KMS-11 (cell line): ENCODE data around the gene CSTF2.
"Not testable (repeated sequence)": the region's sequence is repeated elsewhere in the genome, so short reads cannot be mapped to it uniquely, and the experiment has no call there.

Experiments
- H2AFZ ChIP-seq: fragments of 200-600 bp; sonication (generic); 2 replicates; pipeline ENCODE4 v1.6.1; 2016; ENCODE audit warnings: antibody characterized with exemption, mixed run types, low read depth
- H3K27ac ChIP-seq: fragments of 200-600 bp; sonication (generic); 2 replicates; pipeline ENCODE4 v1.6.1; 2016; ENCODE audit warnings: mild to moderate bottlenecking, mixed run types
- H3K27me3 ChIP-seq: fragments of 200-600 bp; sonication (generic); 2 replicates; pipeline ENCODE4 v1.6.1; 2017; ENCODE audit warnings: mild to moderate bottlenecking, low read depth, mixed run types, moderate library complexity; ENCODE audit not compliant: insufficient read depth
- H3K36me3 ChIP-seq: fragments of 200-600 bp; sonication (generic); 2 replicates; pipeline ENCODE4 v1.6.1; 2017; ENCODE audit warnings: mild to moderate bottlenecking, mixed run types; ENCODE audit not compliant: insufficient read depth
- H3K4me1 ChIP-seq: fragments of 200-600 bp; sonication (generic); 2 replicates; pipeline ENCODE4 v1.6.1; 2016; ENCODE audit warnings: mild to moderate bottlenecking, low read depth, mixed run types; ENCODE audit not compliant: poor library complexity, severe bottlenecking
- H3K4me2 ChIP-seq: fragments of 200-600 bp; sonication (generic); 2 replicates; pipeline ENCODE4 v1.7.0; 2016; ENCODE audit warnings: mild to moderate bottlenecking, mixed run types
- H3K4me3 ChIP-seq: fragments of 200-600 bp; sonication (generic); IDR thresholded peaks from 2 replicates; pipeline ENCODE4 v1.6.1; 2017; ENCODE audit warnings: low read depth, low read length, mixed read lengths; ENCODE audit not compliant: insufficient read depth
- H3K79me2 ChIP-seq: fragments of 200-600 bp; sonication (generic); 2 replicates; pipeline ENCODE4 v1.6.1; 2016; ENCODE audit warnings: low read depth, mixed run types; ENCODE audit not compliant: insufficient read depth
- H3K9ac ChIP-seq: fragments of 200-600 bp; sonication (generic); 2 replicates; pipeline ENCODE4 v1.6.1; 2016; ENCODE audit warnings: mild to moderate bottlenecking, mixed run types
- H4K20me1 ChIP-seq: fragments of 200-600 bp; sonication (generic); 2 replicates; pipeline ENCODE4 v1.6.1; 2016; ENCODE audit warnings: mild to moderate bottlenecking, mixed run types; ENCODE audit not compliant: insufficient read depth
- TF ChIP-seq, protein P1 (sequence below): fragments of 200-600 bp; sonication (generic); conservative IDR thresholded peaks from 2 replicates; pipeline ENCODE4 v1.6.1; 2017; ENCODE audit warnings: low read depth, mild to moderate bottlenecking, antibody characterized with exemption, low read length, moderate library complexity, mixed read lengths

The CSTF2 gene, protein sequence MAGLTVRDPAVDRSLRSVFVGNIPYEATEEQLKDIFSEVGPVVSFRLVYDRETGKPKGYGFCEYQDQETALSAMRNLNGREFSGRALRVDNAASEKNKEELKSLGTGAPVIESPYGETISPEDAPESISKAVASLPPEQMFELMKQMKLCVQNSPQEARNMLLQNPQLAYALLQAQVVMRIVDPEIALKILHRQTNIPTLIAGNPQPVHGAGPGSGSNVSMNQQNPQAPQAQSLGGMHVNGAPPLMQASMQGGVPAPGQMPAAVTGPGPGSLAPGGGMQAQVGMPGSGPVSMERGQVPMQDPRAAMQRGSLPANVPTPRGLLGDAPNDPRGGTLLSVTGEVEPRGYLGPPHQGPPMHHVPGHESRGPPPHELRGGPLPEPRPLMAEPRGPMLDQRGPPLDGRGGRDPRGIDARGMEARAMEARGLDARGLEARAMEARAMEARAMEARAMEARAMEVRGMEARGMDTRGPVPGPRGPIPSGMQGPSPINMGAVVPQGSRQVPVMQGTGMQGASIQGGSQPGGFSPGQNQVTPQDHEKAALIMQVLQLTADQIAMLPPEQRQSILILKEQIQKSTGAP

DNA sequence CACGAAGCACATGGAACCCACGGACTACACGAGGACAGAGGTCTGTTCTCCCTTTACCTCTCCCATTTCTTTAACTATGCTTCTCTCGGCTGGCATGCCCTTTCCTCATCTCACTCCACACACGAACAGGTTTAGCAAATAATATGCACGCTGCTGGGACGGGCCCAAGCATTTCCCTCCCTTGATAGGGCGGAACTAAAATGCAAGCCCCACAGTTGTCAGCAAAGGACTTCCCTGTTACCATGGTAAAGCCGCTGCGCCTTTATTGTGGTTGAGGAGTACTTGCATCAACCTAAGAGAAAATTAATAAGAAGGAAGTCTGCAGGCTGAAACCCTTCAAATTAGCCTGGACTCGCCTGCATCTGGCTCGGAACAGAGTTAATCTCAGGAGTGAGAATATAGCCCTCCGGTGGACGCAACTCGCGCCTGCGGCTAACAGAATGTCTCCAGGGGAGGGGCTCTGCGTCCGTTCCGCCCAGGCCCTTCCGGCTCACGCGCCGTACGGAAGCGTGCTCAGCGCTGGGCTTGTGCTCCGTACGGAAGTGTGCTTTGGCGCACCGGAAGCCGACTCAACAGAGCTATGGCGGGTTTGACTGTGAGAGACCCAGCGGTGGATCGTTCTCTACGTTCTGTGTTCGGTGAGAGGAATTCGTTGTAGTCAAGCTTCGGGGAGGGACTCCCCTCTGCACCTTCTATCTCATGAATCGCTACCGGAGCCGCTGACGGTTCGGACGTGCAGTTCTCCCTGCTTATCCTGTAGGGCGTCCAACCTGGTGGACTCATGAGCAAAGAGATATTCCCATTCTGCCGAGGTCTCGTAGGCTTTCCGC is at the start of gene CSTF2:
Gene CSTF2, plus strand, starts transcription at position 555 of the 830 bp plus-strand sequence. Its CDS starts 26 bp downstream, at position 581.
- peak within 1 kb of the TSS; percentile 63 for H3K4me2 ChIP-seq

DNA sequence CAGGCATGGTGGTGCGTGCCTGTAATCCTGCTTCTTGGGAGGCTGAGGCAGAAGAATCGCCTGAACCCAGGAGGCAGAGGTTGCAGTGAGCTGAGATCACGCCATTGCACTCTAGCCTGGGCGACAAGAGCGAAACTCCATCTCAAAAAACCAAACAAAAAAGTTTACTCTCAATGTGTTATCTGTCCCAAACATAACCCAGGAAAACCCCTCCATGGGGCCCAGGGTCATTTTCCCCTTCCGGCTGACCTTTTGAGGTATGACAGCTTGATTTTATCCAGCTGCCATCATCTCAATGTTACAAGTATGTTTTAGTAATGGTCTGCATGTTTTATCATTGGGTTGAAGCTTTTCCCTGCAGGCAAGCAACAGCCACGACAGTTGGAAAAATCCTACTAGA is 23.8 kb upstream of the CSTF2 start:
- H3K27me3 ChIP-seq, H3K79me2 ChIP-seq, H3K4me2 ChIP-seq, H3K4me1 ChIP-seq, H3K36me3 ChIP-seq, H3K4me3 ChIP-seq, H3K27ac ChIP-seq, H4K20me1 ChIP-seq, H3K9ac ChIP-seq, H2AFZ ChIP-seq: not testable (repeated sequence)

More for the DNA sequence above, at the start of gene CSTF2:
- Histone ChIP-seq H3K27ac (peak within 1 kb of the TSS; percentile 70), H3K9ac (peak within 1 kb of the TSS; percentile 58), H3K36me3 (no peaks in the 10 kb centered on the region), H3K27me3 (no peaks in the 10 kb centered on the region), H2AFZ (peak within 1 kb of the TSS; percentile 74), H3K4me3 (no peak within 1 kb of the TSS), H4K20me1 (no peaks in the 10 kb centered on the region), H3K79me2 (peaks cover 5% of the 10 kb centered on the region; the same call in 1 of the 2 replicates), H3K4me1 (peaks cover 7% of the 10 kb centered on the region)
- TF ChIP-seq, protein P1, sequence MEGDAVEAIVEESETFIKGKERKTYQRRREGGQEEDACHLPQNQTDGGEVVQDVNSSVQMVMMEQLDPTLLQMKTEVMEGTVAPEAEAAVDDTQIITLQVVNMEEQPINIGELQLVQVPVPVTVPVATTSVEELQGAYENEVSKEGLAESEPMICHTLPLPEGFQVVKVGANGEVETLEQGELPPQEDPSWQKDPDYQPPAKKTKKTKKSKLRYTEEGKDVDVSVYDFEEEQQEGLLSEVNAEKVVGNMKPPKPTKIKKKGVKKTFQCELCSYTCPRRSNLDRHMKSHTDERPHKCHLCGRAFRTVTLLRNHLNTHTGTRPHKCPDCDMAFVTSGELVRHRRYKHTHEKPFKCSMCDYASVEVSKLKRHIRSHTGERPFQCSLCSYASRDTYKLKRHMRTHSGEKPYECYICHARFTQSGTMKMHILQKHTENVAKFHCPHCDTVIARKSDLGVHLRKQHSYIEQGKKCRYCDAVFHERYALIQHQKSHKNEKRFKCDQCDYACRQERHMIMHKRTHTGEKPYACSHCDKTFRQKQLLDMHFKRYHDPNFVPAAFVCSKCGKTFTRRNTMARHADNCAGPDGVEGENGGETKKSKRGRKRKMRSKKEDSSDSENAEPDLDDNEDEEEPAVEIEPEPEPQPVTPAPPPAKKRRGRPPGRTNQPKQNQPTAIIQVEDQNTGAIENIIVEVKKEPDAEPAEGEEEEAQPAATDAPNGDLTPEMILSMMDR, result no peak

DNA sequence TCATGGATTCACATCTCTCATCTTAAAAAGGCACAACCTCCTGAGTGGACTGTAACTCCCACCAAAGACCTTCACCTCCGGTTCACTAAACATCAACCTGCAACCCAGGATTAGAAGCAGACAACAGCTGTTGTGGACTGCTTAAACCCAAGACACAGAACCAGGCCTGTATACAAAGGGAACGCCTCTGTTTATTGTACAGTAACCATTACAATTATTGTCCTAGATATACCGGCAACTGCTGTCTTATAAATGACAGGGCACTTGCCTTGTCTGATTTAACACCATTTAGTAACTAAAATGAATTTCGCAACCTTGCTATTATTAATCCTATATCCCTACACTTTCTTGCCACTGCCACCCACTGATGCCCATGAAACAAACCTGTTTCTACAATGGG is 22.8 kb upstream of the CSTF2 start:
- no peak overlapping the region for H3K27ac ChIP-seq
- no peaks in the 10 kb centered on the region for H3K27me3 ChIP-seq
- no peak overlapping the region for H3K4me3 ChIP-seq
- H3K36me3 ChIP-seq, result no peaks in the 10 kb centered on the region
- H4K20me1 ChIP-seq, result no peaks in the 10 kb centered on the region
- H3K79me2 ChIP-seq, result no peaks in the 10 kb centered on the region
- no peak overlapping the region for H2AFZ ChIP-seq
- no peaks in the 10 kb centered on the region for H3K4me1 ChIP-seq
- TF ChIP-seq, protein P1, result no peak
- no peak overlapping the region for H3K9ac ChIP-seq
- H3K4me2 ChIP-seq, result no peak overlapping the region

DNA sequence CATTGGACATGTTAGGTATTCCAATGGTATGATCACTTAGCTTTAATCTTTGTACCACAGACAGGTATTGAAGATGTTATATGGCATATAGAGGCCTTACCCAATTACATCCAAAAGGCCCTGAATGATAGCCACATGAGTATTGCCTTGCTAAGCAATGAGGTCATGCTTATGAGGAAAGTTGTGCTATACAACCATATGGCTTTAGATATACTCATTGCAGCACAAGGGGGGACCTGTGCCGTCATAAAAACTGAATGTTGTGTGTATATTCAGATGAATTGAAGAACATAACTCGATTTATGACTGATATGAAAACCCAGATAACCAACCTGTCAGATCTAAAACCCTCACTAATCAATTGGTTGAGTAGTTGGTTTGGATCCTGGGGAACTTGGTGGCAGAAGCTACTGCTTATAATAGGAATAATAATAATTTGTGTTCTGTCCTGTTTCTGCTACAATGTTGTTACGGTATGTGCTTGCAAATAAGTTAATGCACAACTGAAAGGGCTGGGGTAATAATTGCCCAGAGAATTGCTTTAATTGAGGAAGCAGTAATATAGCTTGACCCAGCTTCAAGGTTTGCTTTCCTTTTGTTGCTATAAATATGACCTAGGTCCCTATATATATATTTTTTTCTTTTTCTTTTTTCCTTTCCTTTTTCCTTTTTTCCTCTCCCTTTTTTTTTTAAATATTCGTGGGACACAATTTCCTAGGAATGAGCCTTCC is 21.5 kb upstream of the CSTF2 start:
- TF ChIP-seq, protein P1, result no peak
- Histone ChIP-seq H3K9ac (no peak overlapping the region), H3K27ac (no peak overlapping the region), H2AFZ (no peak overlapping the region), H3K79me2 (no peaks in the 10 kb centered on the region), H3K4me3 (no peak overlapping the region), H3K4me2 (no peak overlapping the region), H3K36me3 (no peaks in the 10 kb centered on the region), H4K20me1 (no peaks in the 10 kb centered on the region), H3K4me1 (no peaks in the 10 kb centered on the region), H3K27me3 (no peaks in the 10 kb centered on the region)
